ENCODE data around the gene NCKAP5L. TPM values are rescaled to one million over a fixed set of nuclear protein-coding genes. Genes with fewer than 3 reads are reported as not detected.

NCKAP5L gene
- polyA plus RNA-seq, 2 of the 4 experiments (the other 2 are of a cell fraction), result 3.0 to 8.5 TPM

- TF ChIP-seq, protein P1, sequence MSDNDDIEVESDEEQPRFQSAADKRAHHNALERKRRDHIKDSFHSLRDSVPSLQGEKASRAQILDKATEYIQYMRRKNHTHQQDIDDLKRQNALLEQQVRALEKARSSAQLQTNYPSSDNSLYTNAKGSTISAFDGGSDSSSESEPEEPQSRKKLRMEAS (IDR thresholded peaks at IDR 0.05), result peak; percentile 94
- peak; percentile 89 for TF ChIP-seq BCL3 (IDR thresholded peaks at IDR 0.05)
Measured at GRCh38 chr12:49842519-49843352, 14.5 kb upstream of the NCKAP5L start, which contains the start of gene BCDIN3D (continued).

DNA sequence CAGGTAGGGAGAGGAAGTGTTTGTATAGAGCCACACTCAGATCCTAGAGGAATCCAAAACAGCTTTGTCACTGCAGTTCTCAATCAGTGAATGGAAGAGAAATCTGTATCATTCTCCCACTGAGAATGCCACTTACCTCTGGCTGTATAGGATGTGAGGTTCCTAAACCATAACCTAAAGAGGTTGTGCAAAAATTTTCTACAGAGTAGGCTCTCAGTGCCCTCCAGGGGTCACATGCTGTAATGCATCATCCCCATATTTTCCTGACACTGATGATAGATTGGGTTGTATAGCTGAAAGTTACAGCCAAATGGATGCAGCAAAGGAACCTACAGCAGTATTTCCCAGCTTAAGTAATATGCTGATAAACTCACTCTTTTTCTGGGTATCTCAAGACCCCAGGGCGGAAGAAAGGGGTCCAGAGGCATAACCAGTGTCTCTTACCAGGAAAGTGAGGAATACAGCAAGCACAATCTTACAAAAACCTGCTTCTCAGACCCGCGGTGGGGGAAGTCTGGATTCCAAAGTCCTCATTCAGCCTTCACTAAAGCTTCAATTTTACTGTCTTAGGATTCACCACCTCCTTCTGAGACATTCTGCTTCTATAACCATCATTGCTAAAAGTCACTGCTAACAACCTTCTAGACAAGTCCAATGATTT, 10.9 kb upstream of the NCKAP5L start:
- FAIRE-seq (no peak), ATAC-seq (peak; percentile 20 to 54; a peak in 3 of 6 replicates), DNase-seq (ENCODE audit: low read depth in 1 of 2, low spot score in 1 of 2) (peak; percentile 50 to 58)
- WGBS (ENCODE audit: missing lambda C conversion rate), result 52% methylated on average over 3 of the region's 3 CpGs
- CTCF ChIA-PET, result interaction anchor here (0.6 to 5.1 kb wide), 46 partner anchors 8 to 232 kb away, joined by 3 to 69 read pairs (median 5); partner anchors contain the start of genes NCKAP5L and TMBIM6
- no peaks in the 10 kb centered on the region for H3K9me3 ChIP-seq
- POLR2A ChIA-PET, result interaction anchor here (1.0 to 1.5 kb wide), 3 partner anchors 10 to 98 kb away, joined by 4 to 9 read pairs (median 4); partner anchors contain the start of genes NCKAP5L and TMBIM6
- TF ChIP-seq RAD21 (conservative IDR thresholded peaks at IDR 0.05 in 1 of 2, IDR thresholded peaks at IDR 0.05 in 1 of 2), result peak; percentile 79 to 83
- peak; percentile 63 for TF ChIP-seq SMC3 (IDR thresholded peaks at IDR 0.05)
- 0 out of 4 replicates have a peak, but pooled peaks of 1 of the 2 experiments have one; percentile 12 for TF ChIP-seq CEBPB (IDR thresholded peaks at IDR 0.05)
- TF ChIP-seq, protein P2, sequence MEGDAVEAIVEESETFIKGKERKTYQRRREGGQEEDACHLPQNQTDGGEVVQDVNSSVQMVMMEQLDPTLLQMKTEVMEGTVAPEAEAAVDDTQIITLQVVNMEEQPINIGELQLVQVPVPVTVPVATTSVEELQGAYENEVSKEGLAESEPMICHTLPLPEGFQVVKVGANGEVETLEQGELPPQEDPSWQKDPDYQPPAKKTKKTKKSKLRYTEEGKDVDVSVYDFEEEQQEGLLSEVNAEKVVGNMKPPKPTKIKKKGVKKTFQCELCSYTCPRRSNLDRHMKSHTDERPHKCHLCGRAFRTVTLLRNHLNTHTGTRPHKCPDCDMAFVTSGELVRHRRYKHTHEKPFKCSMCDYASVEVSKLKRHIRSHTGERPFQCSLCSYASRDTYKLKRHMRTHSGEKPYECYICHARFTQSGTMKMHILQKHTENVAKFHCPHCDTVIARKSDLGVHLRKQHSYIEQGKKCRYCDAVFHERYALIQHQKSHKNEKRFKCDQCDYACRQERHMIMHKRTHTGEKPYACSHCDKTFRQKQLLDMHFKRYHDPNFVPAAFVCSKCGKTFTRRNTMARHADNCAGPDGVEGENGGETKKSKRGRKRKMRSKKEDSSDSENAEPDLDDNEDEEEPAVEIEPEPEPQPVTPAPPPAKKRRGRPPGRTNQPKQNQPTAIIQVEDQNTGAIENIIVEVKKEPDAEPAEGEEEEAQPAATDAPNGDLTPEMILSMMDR (IDR thresholded peaks at IDR 0.05), result peak; percentile 78
- TF ChIP-seq HDAC2 (IDR thresholded peaks at IDR 0.05), result no peak
- peaks cover 15% of the 10 kb centered on the region for H3K4me1 ChIP-seq
- H3K4me2 ChIP-seq, result no peak overlapping the region
- no peak overlapping the region for H3K27ac ChIP-seq
- H3K4me3 ChIP-seq, result no peak overlapping the region

GRCh38 chr12:49832836-49833421, 4.7 kb upstream of the NCKAP5L start:
- Histone ChIP-seq H3K4me3 (no peak overlapping the region), H3K4me1 (peaks cover 15% of the 10 kb centered on the region; the same call in 2 of the 3 replicates), H3K4me2 (peak overlapping the region; percentile 7; the same call in 1 of the 3 replicates), H3K27ac (peak overlapping the region; percentile 42 to 47; a peak in 4 of 6 replicates), H3K9me3 (no peaks in the 10 kb centered on the region)
- DNase-seq (ENCODE audit: low read depth in 1 of 2, low spot score in 1 of 2) (no peak), ATAC-seq (no peak), FAIRE-seq (no peak)
- POLR2A ChIA-PET, result interaction anchor here (2.0 kb wide), 1 partner anchor 92 kb away, joined by 7 read pairs; the partner anchor contains the start of gene TMBIM6
- WGBS (ENCODE audit: missing lambda C conversion rate), result 63% methylated on average over 5 of the region's 5 CpGs
- CTCF ChIA-PET, result interaction anchor here (1.5 to 1.9 kb wide), 2 partner anchors 14 to 39 kb away, joined by 4 to 5 read pairs; no protein-coding TSS in a partner anchor
- TF ChIP-seq, protein P3, sequence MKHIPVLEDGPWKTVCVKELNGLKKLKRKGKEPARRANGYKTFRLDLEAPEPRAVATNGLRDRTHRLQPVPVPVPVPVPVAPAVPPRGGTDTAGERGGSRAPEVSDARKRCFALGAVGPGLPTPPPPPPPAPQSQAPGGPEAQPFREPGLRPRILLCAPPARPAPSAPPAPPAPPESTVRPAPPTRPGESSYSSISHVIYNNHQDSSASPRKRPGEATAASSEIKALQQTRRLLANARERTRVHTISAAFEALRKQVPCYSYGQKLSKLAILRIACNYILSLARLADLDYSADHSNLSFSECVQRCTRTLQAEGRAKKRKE (CRISPR knock-in tag; IDR thresholded peaks at IDR 0.05; ENCODE audit: low read depth), result no peak
- peak in 1 of 2 experiments; percentile 31; a peak in 1 of 4 replicates for TF ChIP-seq CEBPB (IDR thresholded peaks at IDR 0.05)

GRCh38 chr12:49831717-49832116, 3.5 kb upstream of the NCKAP5L start:
- no peak overlapping the region for H3K27ac ChIP-seq
- DNase-seq (ENCODE audit: low read depth in 1 of 2, low spot score in 1 of 2), result no peak
- WGBS (ENCODE audit: missing lambda C conversion rate), result 77% methylated on average over 2 of the region's 2 CpGs
- ATAC-seq, result no peak
- ChIA-PET POLR2A (interaction anchor here (2.0 kb wide), 1 partner anchor 90 kb away, joined by 7 read pairs; the partner anchor contains the start of gene TMBIM6), CTCF (interaction anchor here (0.6 to 7.6 kb wide), 5 partner anchors 8 to 557 kb away, joined by 3 to 54 read pairs (median 5); no protein-coding TSS in a partner anchor)
- no peak overlapping the region for H3K4me3 ChIP-seq
- H3K4me1 ChIP-seq, result peaks cover 21% of the 10 kb centered on the region
- H3K4me2 ChIP-seq, result no peak overlapping the region
- H3K9me3 ChIP-seq, result no peaks in the 10 kb centered on the region
- FAIRE-seq, result no peak
- TF ChIP-seq, protein P4, sequence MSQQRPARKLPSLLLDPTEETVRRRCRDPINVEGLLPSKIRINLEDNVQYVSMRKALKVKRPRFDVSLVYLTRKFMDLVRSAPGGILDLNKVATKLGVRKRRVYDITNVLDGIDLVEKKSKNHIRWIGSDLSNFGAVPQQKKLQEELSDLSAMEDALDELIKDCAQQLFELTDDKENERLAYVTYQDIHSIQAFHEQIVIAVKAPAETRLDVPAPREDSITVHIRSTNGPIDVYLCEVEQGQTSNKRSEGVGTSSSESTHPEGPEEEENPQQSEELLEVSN (IDR thresholded peaks at IDR 0.05; ENCODE audit: borderline replicate concordance, low read depth), result no peak
- no peak for TF ChIP-seq PHF8 (IDR thresholded peaks at IDR 0.05; ENCODE audit: borderline replicate concordance, low read depth)
- TF ChIP-seq SMC3 (IDR thresholded peaks at IDR 0.05), result no peak
- no peak for TF ChIP-seq TP53 (CRISPR knock-in tag; IDR thresholded peaks at IDR 0.05)
- no peak for TF ChIP-seq ZSCAN20 (CRISPR knock-in tag; IDR thresholded peaks at IDR 0.05)
- no peak for TF ChIP-seq CBX2 (IDR thresholded peaks at IDR 0.05; ENCODE audit: borderline replicate concordance, low read depth)
- no peak for TF ChIP-seq EHF (CRISPR knock-in tag; IDR thresholded peaks at IDR 0.05)
- TF ChIP-seq ZFP36 (IDR thresholded peaks at IDR 0.05; ENCODE audit: borderline replicate concordance, partially characterized antibody), result no peak
- TF ChIP-seq HEYL (CRISPR knock-in tag; IDR thresholded peaks at IDR 0.05), result no peak
- TF ChIP-seq POLR2A (IDR thresholded peaks at IDR 0.05; ENCODE audit: low read length), result no peak
- TF ChIP-seq, protein P5, sequence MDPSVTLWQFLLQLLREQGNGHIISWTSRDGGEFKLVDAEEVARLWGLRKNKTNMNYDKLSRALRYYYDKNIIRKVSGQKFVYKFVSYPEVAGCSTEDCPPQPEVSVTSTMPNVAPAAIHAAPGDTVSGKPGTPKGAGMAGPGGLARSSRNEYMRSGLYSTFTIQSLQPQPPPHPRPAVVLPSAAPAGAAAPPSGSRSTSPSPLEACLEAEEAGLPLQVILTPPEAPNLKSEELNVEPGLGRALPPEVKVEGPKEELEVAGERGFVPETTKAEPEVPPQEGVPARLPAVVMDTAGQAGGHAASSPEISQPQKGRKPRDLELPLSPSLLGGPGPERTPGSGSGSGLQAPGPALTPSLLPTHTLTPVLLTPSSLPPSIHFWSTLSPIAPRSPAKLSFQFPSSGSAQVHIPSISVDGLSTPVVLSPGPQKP (IDR thresholded peaks at IDR 0.05; ENCODE audit: low read depth, low read length), result no peak
- no peak for TF ChIP-seq CHD2 (IDR thresholded peaks at IDR 0.05; ENCODE audit: low read length, partially characterized antibody)
- TF ChIP-seq HOXB5 (CRISPR knock-in tag; IDR thresholded peaks at IDR 0.05), result no peak
- no peak for TF ChIP-seq RCOR1 (IDR thresholded peaks at IDR 0.05; ENCODE audit: low read depth, low read length)

Measured in A549 (cell line).